Measurements from ENCODE around the gene POLN. TPM values are rescaled to one million over a fixed set of nuclear protein-coding genes. Genes with fewer than 3 reads are reported as not detected.

Gene POLN
- total and polyA plus RNA-seq, 12 donors, result 0.69 to 10.6 (median 3.0) TPM

GRCh38 chr4:2252530-2253091, 10.7 kb upstream of the POLN start:
- peaks cover 0 to 75% of the 10 kb centered on the region in 2 donors for H3K36me3 ChIP-seq (replicated peaks in 1 of 2)
- H3K4me3 ChIP-seq, result no peak overlapping the region
- no peak for DNase-seq
- intact Hi-C loops (cut with DNase I), result no loop called here
- H3K27ac ChIP-seq, result no peak overlapping the region
- H3K9me3 ChIP-seq (replicated peaks in 1 of 3), result no peaks in the 10 kb centered on the region
- H3K4me1 ChIP-seq (replicated peaks in 1 of 2), result peaks cover 20 to 33% of the 10 kb centered on the region in 2 donors
- TF ChIP-seq POLR2A (IDR thresholded peaks at IDR 0.05) (no peak), CTCF (IDR thresholded peaks at IDR 0.05) (no peak)
- 66 to 80% (median 78%) methylated on average over 1 to 12 of the region's 12 CpGs for WGBS, 4 donors
- H3K27me3 ChIP-seq, result no peaks in the 10 kb centered on the region

- Histone ChIP-seq H3K4me1 (replicated peaks in 1 of 2) (peaks cover 14 to 27% of the 10 kb centered on the region in 2 donors), H3K27ac (no peak overlapping the region), H3K36me3 (replicated peaks in 1 of 2) (peaks cover 0 to 77% of the 10 kb centered on the region in 2 donors), H3K27me3 (no peaks in the 10 kb centered on the region), H3K9me3 (replicated peaks in 1 of 3) (no peaks in the 10 kb centered on the region), H3K4me3 (no peak overlapping the region)
- WGBS, 4 donors, result 89 to 100% (median 91%) methylated on average over 2 to 16 of the region's 16 CpGs
- peak in 1 of 7 donors; percentile 42 for DNase-seq
- no peak for TF ChIP-seq CTCF (IDR thresholded peaks at IDR 0.05)
- no peak for TF ChIP-seq POLR2A (IDR thresholded peaks at IDR 0.05)
- intact Hi-C loops (cut with DNase I), result no loop called here
Measured at GRCh38 chr4:2251795-2252529, 10.0 kb upstream of the POLN start.

- H3K9me3 ChIP-seq (replicated peaks in 1 of 3), result no peaks in the 10 kb centered on the region
- 91 to 100% (median 96%) methylated on average over 1 to 25 of the region's 25 CpGs for WGBS, 4 donors
- peak in 4 of 7 donors; percentile 1 to 22 (median 15) for DNase-seq
- no peaks in the 10 kb centered on the region for H3K27me3 ChIP-seq
- intact Hi-C loops (cut with DNase I), result no loop called here
- peaks cover 6 to 20% of the 10 kb centered on the region in 2 donors for H3K4me1 ChIP-seq (replicated peaks in 1 of 2)
- H3K4me3 ChIP-seq, result no peak overlapping the region
- TF ChIP-seq POLR2A (IDR thresholded peaks at IDR 0.05) (no peak), CTCF (IDR thresholded peaks at IDR 0.05) (no peak)
- peaks cover 0 to 77% of the 10 kb centered on the region in 2 donors for H3K36me3 ChIP-seq (replicated peaks in 1 of 2)
- no peak overlapping the region for H3K27ac ChIP-seq
Measured at GRCh38 chr4:2251073-2251794, 9.3 kb upstream of the POLN start.

- peaks cover 0 to 77% of the 10 kb centered on the region in 2 donors for H3K36me3 ChIP-seq (replicated peaks in 1 of 2)
- H3K4me1 ChIP-seq (replicated peaks in 1 of 2), result peaks cover 0 to 18% of the 10 kb centered on the region in 2 donors
- peak in 1 of 7 donors; percentile 11 for DNase-seq
- TF ChIP-seq POLR2A (IDR thresholded peaks at IDR 0.05) (no peak), CTCF (IDR thresholded peaks at IDR 0.05) (no peak)
- 88 to 93% (median 91%) methylated on average over 14 to 30 of the region's 30 CpGs for WGBS, 4 donors
- intact Hi-C loops (cut with DNase I), result no loop called here
- H3K27ac ChIP-seq, result no peak overlapping the region
- no peaks in the 10 kb centered on the region for H3K9me3 ChIP-seq (replicated peaks in 1 of 3)
- no peak overlapping the region for H3K4me3 ChIP-seq
- H3K27me3 ChIP-seq, result no peaks in the 10 kb centered on the region
Measured at GRCh38 chr4:2250357-2251072, 8.6 kb upstream of the POLN start.
